Activated effector memory CD4-positive, alpha-beta T cell treated with anti-CD3 and anti-CD28 coated beads, Interleukin-2, amount 50 U/mL, for 16 hours (primary cell): ENCODE measurements around the gene SLCO1A2.
"Not testable (repeated sequence)": the region's sequence is repeated elsewhere in the genome, so short reads cannot be mapped to it uniquely, and the experiment has no call there.

ENCODE experiments used
- DNase-seq: peaks from one replicate; pipeline ENCODE4 v3.0.0-alpha.2; 2020

Gene SLCO1A2

DNA sequence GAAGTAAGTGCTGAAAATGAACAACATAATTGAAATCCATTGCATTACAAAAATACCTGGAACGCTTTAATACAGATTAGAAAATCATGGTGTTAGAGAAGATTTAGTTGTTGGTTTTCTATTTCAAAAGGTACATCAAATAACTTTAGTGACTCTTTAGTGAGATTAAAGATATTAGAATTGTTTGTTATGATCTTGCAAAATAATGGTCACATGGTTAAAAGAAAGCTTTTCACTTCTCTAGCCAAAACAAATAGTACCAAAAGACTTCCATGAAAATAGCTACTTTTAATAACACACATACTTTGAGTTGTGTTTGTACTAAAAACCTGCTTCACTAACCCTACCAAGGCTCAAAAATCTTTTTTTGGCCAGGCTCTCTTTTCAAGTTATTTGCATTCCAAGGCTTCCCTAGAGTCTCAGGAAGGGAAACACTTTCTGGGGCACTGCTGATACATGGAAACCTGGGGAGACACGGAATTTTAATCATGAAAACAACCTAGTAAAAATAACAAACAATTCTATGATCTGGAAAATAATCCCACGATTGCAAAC is at the start of gene SLCO1A2:
SLCO1A2 (minus strand) TSS at position 147 of the 555 bp plus-strand sequence. CDS start 270 bp downstream, outside the sequence.
- no peak for DNase-seq

- no peak for DNase-seq
Measured at GRCh38 chr12:21384261-21384660, 49.5 kb upstream of the SLCO1A2 start.

- not testable (repeated sequence) for DNase-seq
Measured at GRCh38 chr12:21381320-21381719, 46.6 kb upstream of the SLCO1A2 start.

- DNase-seq, result no peak
Measured at GRCh38 chr12:21379218-21379617, 44.5 kb upstream of the SLCO1A2 start.

DNA sequence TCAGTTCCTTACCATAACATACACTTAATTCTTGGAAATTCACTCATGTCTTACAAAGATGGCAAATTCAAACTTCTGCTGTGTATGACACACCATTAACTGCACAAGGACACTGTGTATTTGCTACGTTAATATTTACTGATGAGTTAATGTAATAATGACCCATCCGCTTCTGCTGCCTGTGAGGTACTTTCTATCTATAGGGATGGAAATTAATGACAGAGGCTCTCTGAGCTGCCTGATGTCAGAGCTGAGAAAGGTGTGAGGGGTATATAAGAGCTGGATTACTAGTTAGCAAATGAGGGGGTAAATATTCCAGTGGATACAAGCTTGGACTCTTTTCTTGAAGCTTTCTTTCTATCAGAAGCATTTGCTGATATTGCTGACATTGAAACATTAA is 37.9 kb upstream of the SLCO1A2 start, which contains the start of gene IAPP:
IAPP (plus strand) TSS at position 301 of the 400 bp plus-strand sequence. CDS start 450 bp downstream, outside the sequence.
- DNase-seq, result no peak

DNA sequence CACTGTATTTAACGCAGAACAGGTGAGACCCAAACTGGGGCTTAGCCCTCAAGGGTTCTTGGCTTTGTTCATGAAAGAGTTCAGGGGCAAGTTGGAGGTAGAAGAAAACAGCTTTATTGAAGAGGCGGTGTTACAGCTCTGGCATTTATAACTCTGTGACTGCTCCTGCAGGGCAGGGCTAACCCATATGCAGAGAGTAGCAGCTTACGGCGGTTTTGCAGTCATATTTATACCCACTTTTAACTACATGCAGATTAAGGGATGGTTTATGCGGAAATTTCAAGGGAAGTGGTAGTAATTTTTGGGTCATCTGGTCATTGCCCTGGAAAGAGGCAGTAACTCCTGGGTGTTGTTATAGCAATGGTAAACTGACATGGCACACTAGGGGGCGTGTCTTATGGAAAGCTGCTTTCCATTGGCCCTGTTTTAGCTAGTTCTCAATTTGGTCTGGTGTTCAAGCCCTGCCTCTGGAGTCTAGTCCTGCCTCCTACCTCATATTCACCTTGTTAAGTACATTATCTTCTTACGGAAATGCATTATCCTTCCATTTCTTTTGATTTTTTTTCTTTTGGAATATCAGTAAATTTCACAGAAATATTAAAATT is 36.2 kb upstream of the SLCO1A2 start:
- DNase-seq, result no peak

GRCh38 chr12:21369141-21369980 is 34.6 kb upstream of the SLCO1A2 start:
- DNase-seq, result no peak

GRCh38 chr12:21360632-21361031 is 25.9 kb upstream of the SLCO1A2 start:
- DNase-seq, result not testable (repeated sequence)

- no peak for DNase-seq
Measured at GRCh38 chr12:21354641-21355040, 19.9 kb upstream of the SLCO1A2 start.

- no peak for DNase-seq
Measured at GRCh38 chr12:21353948-21354347, 19.2 kb upstream of the SLCO1A2 start.

- no peak for DNase-seq
Measured at GRCh38 chr12:21353487-21353886, 18.8 kb upstream of the SLCO1A2 start.

DNA sequence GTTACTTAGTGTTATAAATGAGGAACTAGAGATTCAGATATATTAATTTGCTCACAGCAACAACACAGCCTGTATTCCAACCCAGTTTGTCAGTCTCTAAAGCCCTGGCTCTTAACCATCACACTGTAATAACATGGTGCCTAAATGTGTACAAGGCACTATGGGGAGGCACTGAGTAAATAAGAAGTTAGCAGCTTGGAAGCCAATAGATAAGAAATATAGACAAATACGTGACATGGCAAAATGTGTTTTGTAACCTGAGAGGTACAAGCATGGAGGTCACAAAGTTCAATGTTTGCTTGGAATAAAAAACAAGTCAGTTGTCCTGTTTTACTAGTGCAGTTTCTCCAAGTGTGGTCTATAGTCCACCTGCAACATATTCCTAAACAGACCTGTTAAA is 16.3 kb upstream of the SLCO1A2 start:
- no peak for DNase-seq

GRCh38 chr12:21346542-21347205 is 12.0 kb upstream of the SLCO1A2 start:
- no peak for DNase-seq

DNA sequence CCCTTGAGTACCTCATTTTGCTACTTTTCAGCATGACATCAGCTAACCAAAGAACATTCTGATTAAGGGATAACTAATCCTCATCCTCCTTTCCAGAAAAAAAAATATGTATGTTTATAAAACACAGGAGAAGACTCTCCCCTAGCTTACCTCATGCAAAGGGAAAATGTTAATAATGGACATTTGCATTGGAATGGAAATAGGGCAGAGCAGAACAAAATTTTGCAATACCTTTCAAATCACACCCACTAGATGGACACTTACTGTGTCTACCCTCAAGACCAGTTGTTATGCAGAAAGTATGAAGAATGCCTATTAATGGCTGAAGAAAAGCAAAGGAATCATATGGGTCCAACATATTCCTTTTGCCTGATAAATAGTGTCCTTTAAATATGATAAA is 8.9 kb upstream of the SLCO1A2 start:
- DNase-seq, result no peak

DNA sequence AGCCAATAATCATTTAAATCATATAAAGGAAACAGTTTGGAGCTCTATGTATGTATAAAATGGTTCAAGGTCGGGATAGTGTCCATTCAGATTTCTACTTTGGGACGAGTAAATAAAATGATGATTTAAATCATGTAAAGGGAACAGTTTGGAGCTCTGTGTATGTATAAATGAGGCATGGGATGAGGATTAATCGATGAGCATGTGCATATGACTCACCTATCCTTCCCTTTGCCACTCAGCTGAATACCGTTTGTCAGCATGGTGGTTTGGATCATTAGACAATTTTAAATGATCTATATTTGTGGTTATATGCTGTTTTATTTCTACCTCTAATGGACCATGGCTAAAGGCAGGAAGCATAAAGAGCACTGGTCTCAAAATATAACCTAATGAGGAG is 7.1 kb upstream of the SLCO1A2 start:
- DNase-seq, result no peak

DNA sequence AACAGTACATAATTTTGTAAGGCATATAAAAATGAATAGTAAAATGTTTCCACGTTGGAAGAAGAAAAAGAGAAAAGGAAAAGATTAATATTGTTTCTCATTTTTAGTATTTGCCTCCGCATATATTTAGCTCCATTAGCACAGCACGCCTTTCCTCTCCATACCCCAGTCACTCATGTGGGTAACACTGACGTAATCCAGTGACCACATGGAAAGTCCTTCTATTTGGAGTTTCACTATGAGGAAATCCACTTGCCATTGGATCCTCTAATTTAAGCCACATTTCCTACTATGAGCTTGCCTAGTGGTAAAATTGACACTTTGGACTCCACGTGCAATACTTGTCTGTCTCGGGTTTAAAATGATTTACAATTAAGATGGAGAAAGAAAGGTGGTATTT is 5.7 kb upstream of the SLCO1A2 start:
- DNase-seq, result no peak

DNA sequence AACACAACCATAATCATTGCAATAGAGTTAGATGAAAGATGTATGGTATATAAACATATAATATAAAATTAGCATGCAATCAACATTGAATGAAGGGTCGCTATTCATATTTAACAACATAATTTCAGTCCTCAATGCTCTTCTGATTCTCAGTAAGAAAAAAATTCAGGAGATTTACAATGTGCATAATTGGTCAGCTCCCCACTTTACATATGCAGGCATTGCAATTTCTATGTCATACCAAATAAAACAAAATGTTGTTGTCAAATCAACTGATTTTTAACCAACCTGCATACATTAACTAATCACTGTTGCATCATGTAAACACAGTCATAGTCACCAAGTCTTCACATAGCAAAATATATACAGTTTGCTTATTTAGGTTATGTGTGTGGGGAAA is 5.2 kb upstream of the SLCO1A2 start:
- DNase-seq, result no peak

GRCh38 chr12:21337959-21338744 is 3.4 kb upstream of the SLCO1A2 start:
- DNase-seq, result no peak

GRCh38 chr12:21337453-21337852 is 2.7 kb upstream of the SLCO1A2 start:
- DNase-seq, result no peak

- no peak for DNase-seq
Measured at GRCh38 chr12:21336656-21337055, 1.9 kb upstream of the SLCO1A2 start.

- no peak for DNase-seq
Measured at GRCh38 chr12:21330682-21331253, 3.9 kb downstream of the SLCO1A2 start.

- DNase-seq, result no peak
Measured at GRCh38 chr12:21328578-21328977, 6.1 kb downstream of the SLCO1A2 start.
